GM13977 (cell line): ENCODE data around the gene BMPR1B.

Source experiments
- DNase-seq: peaks from one replicate; pipeline ENCODE4 v3.0.0; 2012; ENCODE audit warnings: low spot score
- in situ Hi-C: fragments of 300-500 bp; cut with MboI; formaldehyde crosslinking; loops from one replicate; pipeline ENCODE4 v1.12.0; 2022; ENCODE audit warnings: low sequenced_read_pairs, low pct_unique_long_range_greater_than_20kb, mixed read lengths, inconsistent platforms; ENCODE audit not compliant: unreplicated experiment
- TF ChIP-seq, protein P1 (sequence below): IDR thresholded peaks from 2 replicates; pipeline ENCODE4 v1.5.1; 2012; ENCODE audit warnings: mild to moderate bottlenecking, control low read depth; ENCODE audit not compliant: insufficient read depth; ENCODE audit errors: extremely low read depth, missing control alignments

The BMPR1B gene

DNA sequence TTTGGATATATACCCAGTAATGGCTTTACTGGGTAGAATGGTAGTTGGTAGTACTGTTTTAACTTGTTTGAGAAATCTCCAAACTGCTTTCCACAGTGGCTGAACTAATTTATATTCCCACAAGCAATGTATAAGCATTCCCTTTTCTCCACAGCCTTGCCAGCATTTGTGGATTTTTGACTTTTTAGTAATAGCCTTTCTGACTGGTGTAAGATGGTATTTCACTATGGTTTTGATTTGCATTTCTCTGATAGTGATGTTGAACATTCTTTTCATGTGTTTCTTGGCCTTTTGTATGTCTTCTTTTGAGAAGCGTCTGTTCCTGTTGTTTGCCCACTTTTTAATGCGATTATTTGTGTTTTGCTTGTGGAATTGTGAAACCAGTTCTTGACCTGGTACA lies 290.5 kb downstream of the BMPR1B start:
- in situ Hi-C loops, result no loop called here
- TF ChIP-seq, protein P1, sequence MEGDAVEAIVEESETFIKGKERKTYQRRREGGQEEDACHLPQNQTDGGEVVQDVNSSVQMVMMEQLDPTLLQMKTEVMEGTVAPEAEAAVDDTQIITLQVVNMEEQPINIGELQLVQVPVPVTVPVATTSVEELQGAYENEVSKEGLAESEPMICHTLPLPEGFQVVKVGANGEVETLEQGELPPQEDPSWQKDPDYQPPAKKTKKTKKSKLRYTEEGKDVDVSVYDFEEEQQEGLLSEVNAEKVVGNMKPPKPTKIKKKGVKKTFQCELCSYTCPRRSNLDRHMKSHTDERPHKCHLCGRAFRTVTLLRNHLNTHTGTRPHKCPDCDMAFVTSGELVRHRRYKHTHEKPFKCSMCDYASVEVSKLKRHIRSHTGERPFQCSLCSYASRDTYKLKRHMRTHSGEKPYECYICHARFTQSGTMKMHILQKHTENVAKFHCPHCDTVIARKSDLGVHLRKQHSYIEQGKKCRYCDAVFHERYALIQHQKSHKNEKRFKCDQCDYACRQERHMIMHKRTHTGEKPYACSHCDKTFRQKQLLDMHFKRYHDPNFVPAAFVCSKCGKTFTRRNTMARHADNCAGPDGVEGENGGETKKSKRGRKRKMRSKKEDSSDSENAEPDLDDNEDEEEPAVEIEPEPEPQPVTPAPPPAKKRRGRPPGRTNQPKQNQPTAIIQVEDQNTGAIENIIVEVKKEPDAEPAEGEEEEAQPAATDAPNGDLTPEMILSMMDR, result no peak
- no peak for DNase-seq

DNA sequence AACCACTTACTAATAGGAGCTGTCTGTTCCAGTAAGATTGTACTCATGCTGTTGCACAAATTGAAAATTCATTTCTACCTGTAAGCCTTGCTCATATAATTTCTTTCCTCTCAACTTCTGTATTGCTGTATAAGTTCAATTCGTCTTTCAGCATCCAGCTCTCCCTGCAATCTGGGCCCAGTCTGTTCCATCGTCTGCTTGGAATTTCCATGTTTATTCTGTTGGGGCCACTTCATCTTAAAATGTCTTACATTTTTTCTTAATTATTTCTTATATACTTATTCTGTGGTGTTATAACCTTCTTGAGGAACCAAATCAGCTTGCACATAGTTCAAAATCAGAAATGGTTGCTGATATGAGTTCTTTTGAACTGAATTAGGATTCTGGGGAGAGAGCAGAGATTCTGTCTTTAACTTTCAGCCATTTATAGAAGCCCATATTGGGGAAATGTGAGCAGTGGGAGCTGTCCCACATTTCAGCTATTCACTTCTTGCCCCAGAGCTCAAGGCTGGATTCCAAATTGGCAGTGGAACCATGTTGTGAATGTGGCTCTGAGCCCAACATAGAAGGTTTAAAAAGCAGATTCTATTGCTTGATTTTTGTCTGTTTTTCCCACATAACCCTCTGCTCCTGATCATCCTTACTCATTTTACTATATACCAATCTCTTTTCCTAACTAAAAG lies 291.9 kb downstream of the BMPR1B start:
- DNase-seq, result no peak
- in situ Hi-C loops, result no loop called here
- TF ChIP-seq, protein P1, result no peak

DNA sequence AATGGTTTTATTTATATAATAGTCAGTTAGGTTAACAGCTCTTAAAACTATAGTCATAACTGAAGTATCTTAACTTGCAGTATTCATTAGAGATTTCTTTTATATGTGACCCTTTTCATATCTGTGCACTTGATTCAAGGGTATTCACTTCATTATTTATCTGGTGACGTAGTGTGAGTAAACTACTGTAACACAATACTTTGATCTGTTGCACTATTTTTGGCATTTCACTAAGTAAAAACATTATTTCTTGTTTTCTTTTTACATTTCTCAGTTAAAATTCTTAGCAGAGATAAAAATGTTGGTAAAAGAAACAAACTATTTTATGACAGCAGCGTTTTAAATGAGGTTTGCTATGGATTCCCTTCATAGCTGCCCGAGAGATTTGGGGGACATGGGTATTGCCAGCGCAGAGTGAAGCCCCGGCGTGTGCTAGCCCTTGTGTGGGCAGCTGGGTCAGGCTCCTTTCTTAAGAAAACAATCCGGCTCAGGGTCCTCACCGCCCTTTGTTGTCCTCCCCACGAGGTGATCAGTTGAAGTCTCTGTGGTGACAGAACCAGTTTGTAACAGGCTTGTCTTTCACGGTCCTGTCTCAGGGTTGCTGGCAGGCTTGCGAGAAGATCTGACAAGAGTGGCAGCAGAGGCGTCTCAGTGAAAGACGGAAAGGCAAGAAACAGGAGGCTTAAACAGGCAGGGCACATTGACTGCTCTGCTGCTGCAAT lies 293.4 kb downstream of the BMPR1B start:
- in situ Hi-C loops, result no loop called here
- TF ChIP-seq, protein P1, result no peak

DNA sequence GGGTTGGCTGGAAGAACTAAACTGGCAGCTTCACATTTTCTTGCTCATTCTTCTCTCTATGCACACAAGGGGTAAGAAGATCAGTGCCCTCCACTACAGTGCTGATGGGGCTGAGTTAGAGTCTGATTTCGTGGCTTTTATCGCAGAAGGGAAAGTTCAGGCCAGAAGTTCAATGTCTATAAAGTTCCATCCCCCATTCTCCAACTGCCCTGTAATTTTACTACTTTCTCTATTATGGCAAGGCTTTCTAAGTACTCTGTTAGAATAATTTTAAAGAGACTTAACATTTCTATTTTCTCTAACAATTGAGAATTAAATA lies 293.9 kb downstream of the BMPR1B start:
- in situ Hi-C loops, result no loop called here
- DNase-seq, result no peak
- TF ChIP-seq, protein P1, result no peak

More for the DNA sequence above, 293.4 kb downstream of the BMPR1B start:
- DNase-seq, result no peak

DNA sequence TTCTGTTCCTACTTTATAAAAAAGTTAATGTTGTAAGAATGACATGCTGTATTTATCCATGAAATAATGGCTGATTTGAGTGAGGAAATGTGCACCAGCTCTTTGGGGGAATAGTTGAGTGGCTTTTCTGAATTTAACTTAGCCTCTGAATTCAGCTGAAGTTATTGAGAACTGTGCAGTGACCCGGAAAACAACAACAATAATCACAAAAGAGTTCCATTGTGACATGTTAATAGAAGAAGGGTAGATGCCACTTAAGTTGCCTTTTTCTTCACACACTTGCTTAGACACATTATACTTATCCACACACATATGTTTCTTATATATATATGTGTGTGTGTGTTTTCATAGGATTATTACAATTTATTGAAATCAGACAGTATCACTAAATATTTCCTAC lies 301.2 kb downstream of the BMPR1B start:
- TF ChIP-seq, protein P1, result no peak
- no peak for DNase-seq
- in situ Hi-C loops, result no loop called here

DNA sequence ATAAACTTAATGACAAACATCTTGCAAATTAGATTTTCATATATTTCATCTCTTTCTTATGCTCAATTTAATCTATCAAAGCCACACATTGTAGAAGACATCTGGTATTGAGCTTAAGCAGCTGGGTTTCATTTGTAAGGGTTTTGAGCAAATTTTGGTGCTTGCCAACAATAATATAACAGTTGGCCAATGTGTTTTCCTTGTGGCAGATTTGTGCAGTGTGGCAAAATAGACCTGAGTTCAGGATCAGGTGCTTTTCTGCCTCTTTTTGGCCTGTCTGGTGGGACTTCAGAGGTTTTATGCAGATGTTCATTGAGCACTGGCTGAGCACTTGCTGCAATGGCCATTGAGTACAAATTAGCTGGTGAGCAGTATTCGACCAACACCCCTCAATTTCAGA lies 301.9 kb downstream of the BMPR1B start:
- TF ChIP-seq, protein P1, result no peak
- DNase-seq, result no peak
- in situ Hi-C loops, result no loop called here
